Effector memory CD8-positive, alpha-beta T cell (primary cell): Measurements from ENCODE around the gene OR11H7.
"Not testable (repeated sequence)": the region's sequence is repeated elsewhere in the genome, so short reads cannot be mapped to it uniquely, and the experiment has no call there.

Source experiments
- ATAC-seq: fragments of 150-1000 bp; cut with Tn5 transposase; replicated peaks from 2 replicates; pipeline ENCODE4 v1.10.0; 2021; ENCODE audit warnings: mild to moderate bottlenecking, moderate library complexity
- DNase-seq, 3 experiments: peaks; one replicate each; pipeline ENCODE4 v3.0.0; 2021
- H3K27ac Mint-ChIP-seq, 2 donors: one replicate each; pipeline ENCODE4 v1.8.0; 2022; ENCODE audit warnings: mild to moderate bottlenecking in 2 of 2, mixed read lengths in 2 of 2, moderate library complexity in 2 of 2
- H3K27me3 Mint-ChIP-seq, 2 donors: one replicate each; pipeline ENCODE4 v1.8.0; 2022; ENCODE audit warnings: mixed read lengths in 2 of 2
- H3K36me3 Mint-ChIP-seq: one replicate; pipeline ENCODE4 v1.8.0; 2022; ENCODE audit warnings: mild to moderate bottlenecking, moderate library complexity, mixed read lengths; ENCODE audit not compliant: insufficient read depth
- H3K4me1 Mint-ChIP-seq, 2 donors: one replicate each; pipeline ENCODE4 v1.8.0; 2022; ENCODE audit warnings: low read depth in 2 of 2, mixed read lengths in 2 of 2
- H3K4me3 Mint-ChIP-seq, 2 donors: one replicate each; pipeline ENCODE4 v1.8.0; 2022; ENCODE audit warnings: mild to moderate bottlenecking in 2 of 2, mixed read lengths in 2 of 2, moderate library complexity in 2 of 2
- H3K9me3 Mint-ChIP-seq, 2 donors: one replicate each; pipeline ENCODE4 v1.8.0; 2022; ENCODE audit warnings: mixed read lengths in 2 of 2
- total RNA-seq, 9 experiments: gene quantifications; one replicate each; lab custom pipeline; 2026; lab: John Stamatoyannopoulos, UW

OR11H7 gene
- total RNA-seq = 0 reads per million in 9 experiments

- ATAC-seq (no peak), DNase-seq (no peak)
- Mint-ChIP-seq H3K27me3 (peaks cover 5 to 10% of the 10 kb centered on the region in 2 donors), H3K27ac (no peak within 1 kb of the TSS), H3K9me3 (peaks cover 2 to 18% of the 10 kb centered on the region in 2 donors), H3K4me3 (no peak within 1 kb of the TSS), H3K4me1 (no peaks in the 10 kb centered on the region), H3K36me3 (no peaks in the 10 kb centered on the region)
Measured at GRCh38 chr14:20228681-20229080, at the start of gene OR11H7. Gene OR11H7 (plus strand): TSS chr14:20228981.

GRCh38 chr14:20179218-20179617, 49.6 kb upstream of the OR11H7 start:
- DNase-seq = no peak
- Mint-ChIP-seq H3K27ac (no peak overlapping the region), H3K4me3 (no peak overlapping the region)

DNA sequence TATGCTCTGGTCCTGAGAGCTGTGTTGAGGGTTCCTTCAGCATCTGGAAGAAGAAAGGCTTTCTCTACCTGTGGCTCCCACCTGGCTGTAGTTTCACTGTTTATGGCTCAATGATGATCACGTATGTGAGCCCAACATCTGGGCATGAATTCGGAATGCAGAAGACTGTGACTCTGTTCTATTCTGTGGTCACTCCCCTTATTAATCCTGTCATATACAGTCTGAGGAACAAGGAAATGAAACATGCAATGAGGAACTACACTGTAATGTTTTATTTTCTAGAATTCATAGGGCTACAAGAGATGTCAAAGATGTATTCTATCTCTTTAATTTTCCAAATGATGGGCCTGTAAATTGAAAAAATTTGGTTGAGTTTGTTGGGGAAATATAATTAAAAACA, 48.9 kb upstream of the OR11H7 start:
- Mint-ChIP-seq H3K27me3 (peaks cover 9 to 12% of the 10 kb centered on the region in 2 donors), H3K4me1 (no peaks in the 10 kb centered on the region), H3K27ac (no peak overlapping the region), H3K36me3 (no peaks in the 10 kb centered on the region), H3K9me3 (no peaks in the 10 kb centered on the region), H3K4me3 (no peak overlapping the region)
- DNase-seq = no peak
- no peak for ATAC-seq

More at GRCh38 chr14:20179218-20179617, 49.6 kb upstream of the OR11H7 start:
- Mint-ChIP-seq H3K27me3 (peaks cover 9 to 12% of the 10 kb centered on the region in 2 donors), H3K4me1 (no peaks in the 10 kb centered on the region), H3K9me3 (no peaks in the 10 kb centered on the region), H3K36me3 (no peaks in the 10 kb centered on the region)
- ATAC-seq = no peak

- ATAC-seq (no peak), DNase-seq (no peak)
- H3K27ac Mint-ChIP-seq = no peak overlapping the region
- no peak overlapping the region for H3K4me3 Mint-ChIP-seq
- no peaks in the 10 kb centered on the region for H3K4me1 Mint-ChIP-seq
- H3K36me3 Mint-ChIP-seq = no peaks in the 10 kb centered on the region
- no peaks in the 10 kb centered on the region for H3K9me3 Mint-ChIP-seq
- peaks cover 9 to 12% of the 10 kb centered on the region in 2 donors for H3K27me3 Mint-ChIP-seq
Measured at GRCh38 chr14:20180486-20180885, 48.3 kb upstream of the OR11H7 start.

- ATAC-seq = no peak
- Mint-ChIP-seq H3K36me3 (no peaks in the 10 kb centered on the region), H3K27me3 (peaks cover 17 to 24% of the 10 kb centered on the region in 2 donors), H3K4me3 (no peak overlapping the region), H3K9me3 (no peaks in the 10 kb centered on the region), H3K4me1 (no peaks in the 10 kb centered on the region), H3K27ac (no peak overlapping the region)
- DNase-seq = no peak
Measured at GRCh38 chr14:20184181-20184580, 44.6 kb upstream of the OR11H7 start.

DNA sequence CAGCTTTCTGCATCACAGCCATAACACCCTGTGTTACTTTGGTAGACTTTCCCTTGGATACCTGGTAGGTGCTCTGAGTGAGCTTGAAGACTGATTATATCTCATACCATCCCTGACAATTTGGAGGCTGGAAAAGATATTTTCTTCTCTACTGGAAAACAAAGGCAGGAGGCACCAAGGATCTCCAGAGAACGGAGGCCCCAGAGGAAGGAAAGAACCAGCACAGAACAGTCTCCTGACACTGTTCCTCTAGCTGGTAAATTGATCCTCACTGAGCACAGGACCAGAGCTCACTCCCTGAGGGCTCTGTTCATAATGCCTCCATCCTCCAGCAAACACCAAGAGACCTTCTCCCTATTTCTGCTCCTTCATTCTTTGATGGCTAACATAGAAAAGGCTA, 38.2 kb upstream of the OR11H7 start, which contains the start of gene OR11G2:
OR11G2 (plus strand) TSS at position 301 of the 400 bp plus-strand sequence. CDS start 6,542 bp downstream, outside the sequence.
- Mint-ChIP-seq H3K36me3 (no peaks in the 10 kb centered on the region), H3K27ac (no peak within 1 kb of the TSS), H3K27me3 (peaks cover 20 to 30% of the 10 kb centered on the region in 2 donors), H3K9me3 (no peaks in the 10 kb centered on the region), H3K4me3 (no peak within 1 kb of the TSS), H3K4me1 (no peaks in the 10 kb centered on the region)
- no peak for ATAC-seq
- DNase-seq = no peak

- Mint-ChIP-seq H3K27ac (no peak overlapping the region), H3K9me3 (no peaks in the 10 kb centered on the region), H3K27me3 (peaks cover 20 to 34% of the 10 kb centered on the region in 2 donors), H3K36me3 (no peaks in the 10 kb centered on the region), H3K4me3 (no peak overlapping the region), H3K4me1 (no peaks in the 10 kb centered on the region)
- ATAC-seq (no peak), DNase-seq (no peak)
Measured at GRCh38 chr14:20191396-20191795, 37.4 kb upstream of the OR11H7 start.

DNA sequence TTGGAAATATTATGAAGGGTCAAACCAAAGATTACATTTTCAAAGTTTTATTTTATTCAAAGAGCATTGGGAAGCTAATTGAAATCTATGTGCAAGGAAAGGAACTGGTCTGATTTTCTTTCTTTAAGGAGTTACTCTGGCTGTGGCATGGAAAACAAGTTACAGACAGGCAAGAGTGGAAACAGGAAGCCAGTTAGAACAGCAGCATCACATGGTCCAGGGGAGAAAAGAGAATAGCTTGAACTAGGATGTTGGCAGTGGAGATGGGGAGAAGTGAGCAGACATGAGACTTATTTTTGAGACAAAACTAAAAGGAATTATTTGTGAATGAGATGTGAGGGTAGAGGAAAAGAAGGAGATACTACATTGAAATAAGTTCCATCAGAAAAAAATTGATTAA, 34.7 kb upstream of the OR11H7 start:
- H3K9me3 Mint-ChIP-seq = no peaks in the 10 kb centered on the region
- ATAC-seq (no peak), DNase-seq (no peak)
- no peaks in the 10 kb centered on the region for H3K4me1 Mint-ChIP-seq
- no peaks in the 10 kb centered on the region for H3K36me3 Mint-ChIP-seq
- peaks cover 27% of the 10 kb centered on the region in 2 donors for H3K27me3 Mint-ChIP-seq
- H3K4me3 Mint-ChIP-seq = no peak overlapping the region
- H3K27ac Mint-ChIP-seq = no peak overlapping the region

DNA sequence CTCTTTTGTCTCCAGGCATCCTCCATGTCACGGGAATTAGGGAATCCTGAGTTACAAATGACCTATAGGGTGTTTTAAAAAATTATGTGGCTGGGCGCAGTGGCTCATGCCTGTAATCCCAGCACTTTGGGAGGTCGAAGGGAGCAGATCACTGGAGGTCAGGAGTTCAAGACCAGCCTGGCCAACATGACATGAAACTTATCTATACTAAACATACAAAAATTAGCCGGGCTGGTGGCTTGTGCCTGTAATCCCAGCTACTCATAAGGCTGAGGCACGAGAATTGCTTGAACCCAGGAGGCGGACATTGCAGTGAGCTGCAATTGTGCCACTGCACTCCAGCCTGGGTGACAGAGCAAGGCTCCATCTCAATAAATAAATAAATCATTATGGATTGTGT, 33.6 kb upstream of the OR11H7 start:
- not testable (repeated sequence) for H3K9me3 Mint-ChIP-seq, H3K4me1 Mint-ChIP-seq, H3K27ac Mint-ChIP-seq, DNase-seq, H3K4me3 Mint-ChIP-seq, H3K36me3 Mint-ChIP-seq, ATAC-seq
- H3K27me3 Mint-ChIP-seq = peaks cover 27 to 34% of the 10 kb centered on the region in 2 donors

- no peaks in the 10 kb centered on the region for H3K4me1 Mint-ChIP-seq
- no peaks in the 10 kb centered on the region for H3K9me3 Mint-ChIP-seq
- no peak overlapping the region for H3K27ac Mint-ChIP-seq
- peaks cover 27 to 34% of the 10 kb centered on the region in 2 donors for H3K27me3 Mint-ChIP-seq
- DNase-seq (no peak), ATAC-seq (no peak)
- no peaks in the 10 kb centered on the region for H3K36me3 Mint-ChIP-seq
- H3K4me3 Mint-ChIP-seq = no peak overlapping the region
Measured at GRCh38 chr14:20195911-20196310, 32.9 kb upstream of the OR11H7 start.

- Mint-ChIP-seq H3K27me3 (peaks cover 32 to 34% of the 10 kb centered on the region in 2 donors), H3K27ac (no peak overlapping the region), H3K4me1 (no peaks in the 10 kb centered on the region), H3K36me3 (no peaks in the 10 kb centered on the region), H3K9me3 (no peaks in the 10 kb centered on the region), H3K4me3 (no peak overlapping the region)
- DNase-seq (no peak), ATAC-seq (no peak)
Measured at GRCh38 chr14:20197459-20197858, 31.3 kb upstream of the OR11H7 start.

DNA sequence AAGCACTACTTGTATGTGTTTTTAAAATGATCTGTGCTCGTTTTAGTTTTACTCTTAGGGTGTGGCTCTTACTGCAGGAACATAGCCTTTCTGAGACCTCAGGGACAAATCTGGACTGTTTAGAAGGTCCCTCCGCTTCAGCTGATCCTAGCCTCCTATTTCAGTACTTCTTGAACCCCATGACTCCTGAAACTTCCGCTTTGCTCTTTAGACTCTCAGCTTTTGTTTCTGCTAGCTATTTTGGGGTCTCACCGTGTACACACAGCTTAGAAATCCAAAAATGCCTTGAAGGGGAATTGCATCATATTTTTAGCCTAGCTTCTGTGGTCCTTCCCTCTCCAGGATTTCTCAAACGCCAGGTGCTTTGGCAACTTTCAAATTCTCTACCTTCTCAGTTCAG, 29.8 kb upstream of the OR11H7 start:
- no peak for DNase-seq
- ATAC-seq = no peak
- Mint-ChIP-seq H3K27ac (no peak overlapping the region), H3K27me3 (peaks cover 28 to 30% of the 10 kb centered on the region in 2 donors), H3K4me3 (no peak overlapping the region), H3K4me1 (no peaks in the 10 kb centered on the region), H3K9me3 (no peaks in the 10 kb centered on the region), H3K36me3 (no peaks in the 10 kb centered on the region)

GRCh38 chr14:20204721-20205120, 24.1 kb upstream of the OR11H7 start:
- Mint-ChIP-seq H3K4me1 (no peaks in the 10 kb centered on the region), H3K27me3 (peaks cover 13 to 22% of the 10 kb centered on the region in 2 donors), H3K36me3 (no peaks in the 10 kb centered on the region), H3K4me3 (no peak overlapping the region), H3K27ac (no peak overlapping the region), H3K9me3 (no peaks in the 10 kb centered on the region)
- ATAC-seq (no peak), DNase-seq (no peak)

- no peak for ATAC-seq
- Mint-ChIP-seq H3K4me3 (no peak overlapping the region), H3K36me3 (no peaks in the 10 kb centered on the region), H3K9me3 (no peaks in the 10 kb centered on the region), H3K27ac (no peak overlapping the region), H3K27me3 (peaks cover 12 to 19% of the 10 kb centered on the region in 2 donors), H3K4me1 (no peaks in the 10 kb centered on the region)
- DNase-seq = no peak
Measured at GRCh38 chr14:20209595-20209994, 19.2 kb upstream of the OR11H7 start.

DNA sequence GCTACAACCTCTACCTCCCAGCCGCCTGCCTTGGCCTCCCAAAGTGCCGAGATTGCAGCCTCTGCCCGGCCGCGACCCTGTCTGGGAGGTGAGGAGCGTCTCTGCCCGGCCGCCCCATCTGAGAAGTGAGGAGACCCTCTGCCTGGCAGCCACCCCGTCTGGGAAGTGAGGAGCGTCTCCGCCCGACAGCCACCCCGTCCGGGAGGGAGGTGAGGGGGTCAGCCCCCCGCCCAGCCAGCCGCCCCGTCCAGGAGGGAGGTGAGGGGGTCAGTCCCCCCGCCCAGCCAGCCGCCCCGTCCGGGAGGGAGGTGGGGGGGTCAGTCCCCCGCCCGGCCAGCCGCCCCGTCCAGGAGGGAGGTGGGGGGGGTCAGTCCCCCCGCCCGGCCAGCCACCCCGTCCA, 16.4 kb upstream of the OR11H7 start:
- DNase-seq, H3K9me3 Mint-ChIP-seq: not testable (repeated sequence)

More for the DNA sequence above, 16.4 kb upstream of the OR11H7 start:
- not testable (repeated sequence) for H3K4me3 Mint-ChIP-seq, ATAC-seq, H3K4me1 Mint-ChIP-seq, H3K27ac Mint-ChIP-seq, H3K36me3 Mint-ChIP-seq
- peaks cover 14 to 26% of the 10 kb centered on the region in 2 donors for H3K27me3 Mint-ChIP-seq
